ENCODE results near the gene YPEL5. TPM values are rescaled to one million over a fixed set of nuclear protein-coding genes. Genes with fewer than 3 reads are reported as not detected.
A peak's percentile ranks its signal among the peaks of the same experiment; 100 is the strongest.

YPEL5 gene
- polyA plus RNA-seq, 1 experiment = 112 TPM

DNA sequence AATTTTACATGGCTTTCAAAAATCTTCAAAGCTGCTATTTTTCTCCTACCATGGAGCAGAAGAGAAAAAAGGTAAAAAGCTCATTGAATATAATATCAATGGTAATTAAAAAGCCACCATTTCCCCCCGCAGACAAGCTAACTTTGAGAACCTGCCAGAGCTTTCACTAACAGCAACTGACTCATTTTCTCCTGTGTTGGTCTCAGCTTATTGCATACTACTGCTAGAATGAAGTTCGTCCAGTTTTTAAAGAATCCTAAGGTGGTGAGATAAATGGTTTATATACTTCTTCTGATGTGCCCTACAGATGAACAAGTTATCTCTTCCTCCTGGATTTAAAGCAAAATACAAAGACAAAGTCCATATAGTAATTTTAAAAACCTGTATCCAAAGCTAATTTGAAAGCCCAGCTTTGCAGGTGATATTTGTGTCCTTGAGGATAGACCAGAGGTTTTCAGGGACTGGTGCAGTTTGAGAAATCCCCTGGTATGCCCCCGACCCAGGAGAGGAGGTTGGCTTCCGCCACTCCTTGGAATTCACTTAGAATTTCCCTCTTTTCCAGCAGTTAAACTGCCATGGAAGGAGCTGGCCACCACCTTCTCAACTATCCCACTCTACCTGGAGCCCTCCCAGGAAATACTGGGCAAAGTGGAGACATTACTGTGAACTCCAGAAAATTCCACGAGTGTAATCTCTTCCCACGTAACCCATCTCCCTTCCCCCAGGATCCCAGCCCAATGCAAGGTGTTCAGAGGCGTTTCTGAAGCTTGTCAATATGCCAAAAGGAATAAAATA lies 17.5 kb downstream of the YPEL5 start:
- no peak for DNase-seq (ENCODE audit: low read depth, low spot score)

DNA sequence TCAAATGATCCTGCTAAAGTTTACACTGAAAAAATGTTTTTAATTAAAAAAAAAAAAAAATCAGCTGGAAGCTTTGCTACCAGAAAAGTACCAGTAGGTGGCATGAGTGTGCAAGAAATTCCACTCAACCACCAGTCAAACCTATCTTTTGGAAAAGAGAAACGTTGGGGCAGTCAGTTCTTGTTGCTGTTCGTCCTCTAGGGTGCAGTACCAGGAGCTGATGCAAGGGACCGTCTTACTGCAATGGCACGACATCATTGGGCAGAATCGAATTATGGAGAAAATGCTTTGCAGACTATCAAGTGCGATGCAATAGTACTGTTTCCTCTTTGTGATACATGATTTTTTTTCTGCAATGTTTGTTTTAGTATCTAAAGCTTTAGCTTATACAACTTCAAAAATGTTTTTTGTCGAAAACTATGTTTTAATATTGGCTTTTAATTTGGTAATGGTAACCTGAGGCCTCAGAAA lies 18.3 kb downstream of the YPEL5 start:
- Histone ChIP-seq H3K9me3 (ENCODE audit: control insufficient read depth, insufficient read depth, low read length) (no peaks in the 10 kb centered on the region), H3K4me3 (ENCODE audit: low read depth, low read length) (no peak overlapping the region), H3K27me3 (ENCODE audit: control insufficient read depth, insufficient read depth, low read length) (no peaks in the 10 kb centered on the region), H3K27ac (ENCODE audit: low read depth, low read length) (no peak overlapping the region)
- TF ChIP-seq, protein P1, sequence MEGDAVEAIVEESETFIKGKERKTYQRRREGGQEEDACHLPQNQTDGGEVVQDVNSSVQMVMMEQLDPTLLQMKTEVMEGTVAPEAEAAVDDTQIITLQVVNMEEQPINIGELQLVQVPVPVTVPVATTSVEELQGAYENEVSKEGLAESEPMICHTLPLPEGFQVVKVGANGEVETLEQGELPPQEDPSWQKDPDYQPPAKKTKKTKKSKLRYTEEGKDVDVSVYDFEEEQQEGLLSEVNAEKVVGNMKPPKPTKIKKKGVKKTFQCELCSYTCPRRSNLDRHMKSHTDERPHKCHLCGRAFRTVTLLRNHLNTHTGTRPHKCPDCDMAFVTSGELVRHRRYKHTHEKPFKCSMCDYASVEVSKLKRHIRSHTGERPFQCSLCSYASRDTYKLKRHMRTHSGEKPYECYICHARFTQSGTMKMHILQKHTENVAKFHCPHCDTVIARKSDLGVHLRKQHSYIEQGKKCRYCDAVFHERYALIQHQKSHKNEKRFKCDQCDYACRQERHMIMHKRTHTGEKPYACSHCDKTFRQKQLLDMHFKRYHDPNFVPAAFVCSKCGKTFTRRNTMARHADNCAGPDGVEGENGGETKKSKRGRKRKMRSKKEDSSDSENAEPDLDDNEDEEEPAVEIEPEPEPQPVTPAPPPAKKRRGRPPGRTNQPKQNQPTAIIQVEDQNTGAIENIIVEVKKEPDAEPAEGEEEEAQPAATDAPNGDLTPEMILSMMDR (IDR thresholded peaks at IDR 0.05; ENCODE audit: low read depth, low read length) = peak; percentile 93
- POLR2A ChIA-PET = interaction anchor here (0.5 to 2.9 kb wide), 10 partner anchors 19 to 1069 kb away, joined by 3 to 38 read pairs (median 4); partner anchors contain the start of genes EHD3, LBH and YPEL5
- CTCF ChIA-PET = interaction anchor here (0.5 to 9.6 kb wide), 93 partner anchors 9 to 1599 kb away, joined by 3 to 623 read pairs (median 5); partner anchors contain the start of genes LBH and YPEL5
- peak; percentile 83 for DNase-seq (ENCODE audit: low read depth, low spot score)

More for the DNA sequence above, 17.5 kb downstream of the YPEL5 start:
- H3K27me3 ChIP-seq (ENCODE audit: control insufficient read depth, insufficient read depth, low read length) = no peaks in the 10 kb centered on the region
- H3K9me3 ChIP-seq (ENCODE audit: control insufficient read depth, insufficient read depth, low read length) = no peaks in the 10 kb centered on the region
- TF ChIP-seq, protein P1 (IDR thresholded peaks at IDR 0.05; ENCODE audit: low read depth, low read length) = no peak
- CTCF ChIA-PET = interaction anchor here (0.6 to 9.6 kb wide), 79 partner anchors 8 to 1599 kb away, joined by 3 to 623 read pairs (median 5); partner anchors contain the start of genes LBH and YPEL5
- no peak overlapping the region for H3K27ac ChIP-seq (ENCODE audit: low read depth, low read length)
- POLR2A ChIA-PET = interaction anchor here (0.5 to 2.9 kb wide), 9 partner anchors 18 to 1069 kb away, joined by 3 to 38 read pairs (median 4); partner anchors contain the start of genes EHD3, LBH and YPEL5
- no peak overlapping the region for H3K4me3 ChIP-seq (ENCODE audit: low read depth, low read length)

DNA sequence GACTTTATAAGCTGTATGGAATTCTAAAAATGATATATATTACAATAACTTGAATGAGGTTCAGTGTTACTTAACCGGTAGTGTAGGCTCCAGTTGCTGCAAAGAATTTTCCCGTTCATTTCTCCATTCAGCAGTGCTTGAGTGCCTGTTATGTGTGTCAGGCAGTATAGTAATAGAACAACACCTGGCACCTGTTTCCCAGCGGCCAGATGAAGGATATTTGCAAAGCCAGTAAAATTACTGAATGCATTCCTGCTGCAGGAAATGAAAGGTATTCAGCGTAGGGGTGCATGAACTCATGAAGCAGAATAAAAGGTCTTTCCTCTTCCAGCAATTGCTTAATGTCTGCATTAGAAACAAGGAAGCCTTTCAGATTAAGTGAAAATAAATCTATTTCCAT lies 18.8 kb downstream of the YPEL5 start:
- DNase-seq (ENCODE audit: low read depth, low spot score) = no peak
- POLR2A ChIA-PET = interaction anchor here (0.7 to 2.9 kb wide), 4 partner anchors 19 to 539 kb away, joined by 3 to 38 read pairs (median 8); partner anchors contain the start of genes LBH and YPEL5

DNA sequence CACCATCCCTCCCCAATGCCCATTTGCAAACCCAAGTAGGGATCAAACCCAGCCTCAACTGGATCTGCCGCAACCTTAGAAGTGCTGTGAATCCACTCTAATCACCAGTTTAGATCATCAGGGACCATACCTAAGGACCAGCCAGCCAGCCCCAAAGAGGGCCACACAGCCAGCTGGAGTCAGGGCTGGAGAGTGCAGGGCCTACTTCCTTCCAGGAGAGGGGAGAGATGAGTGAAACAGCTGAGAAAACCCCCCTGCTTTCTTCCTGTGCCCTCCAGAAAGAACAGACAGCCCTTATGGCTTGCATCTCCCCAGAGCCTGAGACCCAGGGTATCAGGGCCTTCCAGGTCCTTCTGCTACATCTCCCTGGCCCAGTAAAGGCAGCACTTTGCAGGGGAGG lies 25.8 kb downstream of the YPEL5 start:
- H3K4me3 ChIP-seq (ENCODE audit: low read depth, low read length) = no peak overlapping the region
- DNase-seq (ENCODE audit: low read depth, low spot score) = no peak
- ChIA-PET CTCF (interaction anchor here (0.7 to 1.6 kb wide), 4 partner anchors 304 to 539 kb away, joined by 3 to 13 read pairs (median 4); no protein-coding TSS in a partner anchor), POLR2A (no interaction called here)
- TF ChIP-seq, protein P1 (IDR thresholded peaks at IDR 0.05; ENCODE audit: low read depth, low read length) = no peak
- H3K27me3 ChIP-seq (ENCODE audit: control insufficient read depth, insufficient read depth, low read length) = no peaks in the 10 kb centered on the region
- no peaks in the 10 kb centered on the region for H3K9me3 ChIP-seq (ENCODE audit: control insufficient read depth, insufficient read depth, low read length)
- no peak overlapping the region for H3K27ac ChIP-seq (ENCODE audit: low read depth, low read length)

More for the DNA sequence above, 18.8 kb downstream of the YPEL5 start:
- H3K27ac ChIP-seq (ENCODE audit: low read depth, low read length) = no peak overlapping the region
- no peak overlapping the region for H3K4me3 ChIP-seq (ENCODE audit: low read depth, low read length)
- H3K9me3 ChIP-seq (ENCODE audit: control insufficient read depth, insufficient read depth, low read length) = no peaks in the 10 kb centered on the region
- TF ChIP-seq, protein P1 (IDR thresholded peaks at IDR 0.05; ENCODE audit: low read depth, low read length) = no peak
- no peaks in the 10 kb centered on the region for H3K27me3 ChIP-seq (ENCODE audit: control insufficient read depth, insufficient read depth, low read length)
- CTCF ChIA-PET = interaction anchor here (0.5 to 9.6 kb wide), 80 partner anchors 8 to 1004 kb away, joined by 3 to 623 read pairs (median 6); partner anchors contain the start of genes LBH and YPEL5
